ENCODE data around the gene SH3TC1.

The SH3TC1 gene

DNA sequence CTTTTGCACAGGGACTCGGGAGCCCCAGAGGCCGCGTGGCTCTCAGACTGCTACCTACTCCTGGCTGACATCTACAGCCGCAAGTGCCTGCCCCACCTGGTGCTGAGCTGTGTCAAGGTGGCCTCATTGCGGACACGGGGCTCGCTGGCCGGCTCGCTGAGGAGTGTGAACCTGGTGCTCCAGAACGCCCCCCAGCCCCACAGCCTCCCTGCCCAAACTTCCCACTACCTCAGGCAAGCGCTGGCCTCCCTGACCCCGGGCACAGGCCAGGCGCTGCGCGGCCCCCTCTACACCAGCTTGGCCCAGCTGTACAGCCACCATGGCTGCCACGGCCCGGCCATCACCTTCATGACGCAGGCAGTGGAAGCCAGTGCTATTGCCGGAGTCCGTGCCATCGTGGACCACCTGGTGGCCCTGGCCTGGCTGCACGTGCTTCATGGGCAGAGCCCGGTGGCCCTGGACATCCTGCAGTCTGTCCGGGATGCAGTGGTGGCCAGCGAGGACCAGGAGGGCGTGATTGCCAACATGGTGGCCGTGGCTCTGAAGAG lies 28.8 kb downstream of the SH3TC1 start:
- H3K4me3 ChIP-seq (ENCODE audit: low read depth, low read length), result no peak overlapping the region

DNA sequence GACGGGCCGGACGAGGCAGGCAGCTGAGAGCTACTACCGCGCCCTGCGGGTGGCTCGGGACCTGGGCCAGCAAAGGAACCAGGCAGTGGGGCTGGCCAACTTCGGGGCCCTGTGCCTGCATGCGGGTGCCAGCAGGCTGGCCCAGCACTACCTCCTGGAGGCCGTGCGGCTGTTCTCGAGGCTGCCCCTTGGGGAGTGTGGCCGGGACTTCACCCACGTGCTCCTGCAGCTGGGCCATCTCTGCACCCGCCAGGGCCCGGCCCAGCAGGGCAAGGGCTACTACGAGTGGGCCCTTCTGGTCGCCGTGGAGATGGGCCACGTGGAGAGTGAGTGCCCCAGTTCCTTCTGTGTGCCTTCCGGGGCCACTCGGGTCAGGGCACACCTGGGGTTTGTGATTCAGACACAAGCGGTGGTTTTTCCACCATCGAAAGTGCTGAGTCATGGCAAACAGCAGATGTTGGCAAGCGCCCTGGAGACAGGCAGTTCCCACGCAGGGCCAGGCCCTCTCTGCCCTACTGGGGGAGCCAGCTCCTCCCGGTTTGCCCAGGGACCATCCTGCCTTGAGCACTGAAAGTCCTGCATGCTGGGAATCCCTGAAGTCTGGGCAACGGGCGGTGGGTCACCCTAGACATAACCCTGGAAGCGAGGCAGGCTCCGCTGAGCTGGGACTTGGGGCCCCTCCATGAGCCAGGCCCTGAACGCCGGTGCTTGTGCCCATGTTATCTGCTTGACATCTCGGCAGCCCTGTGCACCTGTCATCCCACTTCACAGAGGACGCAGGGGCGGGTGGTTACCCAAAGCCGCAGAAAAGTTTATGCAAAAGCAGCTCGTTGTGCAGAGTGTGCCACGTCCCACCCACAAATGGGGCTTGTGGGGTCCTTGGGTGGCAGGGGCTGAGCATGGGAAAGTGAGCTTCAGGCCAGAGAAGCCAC lies 29.5 kb downstream of the SH3TC1 start:
- no peak overlapping the region for H3K4me3 ChIP-seq (ENCODE audit: low read depth, low read length)

DNA sequence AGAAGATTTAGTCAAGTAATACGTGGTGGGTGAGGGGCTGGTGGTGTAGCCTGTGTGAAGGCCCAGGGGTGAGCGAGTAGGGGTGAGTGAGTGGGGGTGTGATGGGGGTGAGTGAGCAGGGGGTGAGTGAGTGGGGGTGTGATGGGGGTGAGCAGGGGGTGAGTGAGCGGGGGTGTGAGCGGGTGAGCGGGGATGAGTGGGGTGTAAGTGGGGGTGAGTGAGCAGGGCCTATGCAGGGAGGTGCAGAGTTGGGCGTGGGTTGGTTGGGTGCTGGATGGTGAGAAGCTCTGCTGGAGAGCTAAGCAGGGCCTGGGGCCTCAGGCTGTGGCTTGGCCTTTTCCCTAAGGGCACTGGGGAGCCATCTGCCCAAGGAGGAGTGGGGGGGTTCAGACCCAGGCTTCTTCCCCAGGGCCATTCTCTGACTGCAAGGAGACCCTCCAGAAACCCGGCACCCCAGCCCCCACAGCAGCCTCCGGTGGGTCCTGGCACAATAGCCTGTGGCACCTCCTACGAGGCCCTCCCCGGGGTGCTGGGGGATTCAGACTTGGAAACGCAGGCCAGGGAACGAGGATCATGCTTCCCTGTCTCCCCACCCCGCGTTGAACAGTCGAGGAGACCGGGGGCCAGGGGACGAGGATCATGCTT lies 30.4 kb downstream of the SH3TC1 start:
- H3K4me3 ChIP-seq (ENCODE audit: low read depth, low read length), result no peak overlapping the region

DNA sequence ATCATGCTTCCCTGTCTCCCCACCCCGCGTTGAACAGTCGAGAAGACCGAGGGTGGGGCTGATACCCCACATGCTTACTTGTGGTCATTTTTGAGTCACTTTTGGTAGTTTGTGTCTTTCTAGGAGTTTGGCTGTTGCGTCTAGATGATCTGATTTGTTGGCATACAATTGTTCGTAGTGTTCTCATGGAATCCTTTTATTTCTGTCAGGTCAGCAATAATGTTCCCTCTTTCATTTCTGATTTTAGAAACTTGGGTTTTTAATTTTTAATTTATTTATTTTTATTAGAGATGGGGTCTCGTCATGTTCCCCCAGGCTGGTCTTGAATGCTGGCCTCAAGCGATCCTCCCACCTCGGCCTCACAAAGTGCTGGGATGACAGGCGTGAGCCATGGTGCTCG lies 30.9 kb downstream of the SH3TC1 start:
- H3K4me3 ChIP-seq (ENCODE audit: low read depth, low read length), result no peak overlapping the region

DNA sequence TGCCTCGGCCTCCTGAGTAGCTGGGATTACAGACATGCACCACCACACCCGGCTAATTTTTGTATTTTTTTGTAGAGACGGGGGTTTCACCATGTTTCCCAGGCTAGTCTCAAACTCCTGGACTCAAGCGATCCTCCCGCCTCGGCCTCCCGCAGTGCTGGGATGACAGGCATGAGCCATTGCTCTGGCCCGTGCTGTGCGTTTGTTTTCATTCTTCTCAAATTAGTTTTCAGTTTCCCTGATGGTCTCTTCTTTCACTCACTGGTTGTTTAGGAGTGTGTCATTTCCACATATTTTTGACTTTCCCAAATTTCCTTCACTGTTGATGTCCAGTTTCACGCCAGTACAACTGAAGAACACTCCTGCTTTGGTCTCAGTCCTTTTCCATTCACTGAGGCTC lies 31.8 kb downstream of the SH3TC1 start:
- H3K4me3 ChIP-seq (ENCODE audit: low read depth, low read length), result no peak overlapping the region

DNA sequence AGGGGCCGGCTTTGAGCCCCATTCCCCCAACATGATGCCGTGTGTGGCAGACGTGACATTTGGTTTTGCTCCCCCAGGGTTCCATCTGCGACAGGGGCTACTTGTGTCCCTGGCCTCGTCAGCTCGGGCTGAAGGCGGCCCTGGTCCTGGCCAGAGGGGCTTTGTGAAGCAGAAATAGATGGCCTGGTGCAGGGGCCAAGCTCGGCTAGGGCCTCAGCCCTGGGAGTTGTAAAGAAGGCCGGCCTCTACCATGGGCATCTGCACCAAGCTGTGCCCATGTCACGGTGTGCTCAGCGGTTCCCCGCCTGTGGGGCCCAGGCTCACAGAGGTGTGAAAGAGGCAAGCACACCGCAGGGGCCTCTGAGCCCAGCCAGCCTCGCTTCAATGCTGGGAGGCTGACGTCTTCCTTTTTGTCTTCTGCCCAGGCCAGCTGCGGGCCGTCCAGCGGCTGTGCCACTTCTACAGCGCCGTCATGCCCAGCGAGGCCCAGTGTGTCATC lies 32.5 kb downstream of the SH3TC1 start:
- H3K4me3 ChIP-seq (ENCODE audit: low read depth, low read length), result no peak overlapping the region

DNA sequence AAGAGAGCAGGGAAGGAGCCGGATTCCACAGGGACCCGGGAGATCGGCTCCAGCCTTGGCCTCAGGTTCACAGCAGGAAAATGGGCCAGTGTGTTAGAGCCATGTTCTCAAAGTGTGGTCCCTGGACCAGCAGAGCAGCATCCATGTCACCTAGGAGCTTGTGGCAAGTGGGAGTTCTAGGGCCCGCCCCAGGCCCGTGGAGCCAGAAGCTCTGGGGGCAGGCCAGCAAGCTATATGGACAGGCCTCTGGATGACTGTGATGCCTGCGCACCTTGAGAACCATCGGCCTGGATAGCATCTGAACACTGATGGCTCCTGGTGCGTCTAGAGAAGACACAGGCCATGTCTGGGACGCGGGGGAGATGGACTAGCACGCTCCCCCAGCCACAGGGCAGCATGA lies 33.7 kb downstream of the SH3TC1 start:
- H3K4me3 ChIP-seq (ENCODE audit: low read depth, low read length), result no peak overlapping the region

DNA sequence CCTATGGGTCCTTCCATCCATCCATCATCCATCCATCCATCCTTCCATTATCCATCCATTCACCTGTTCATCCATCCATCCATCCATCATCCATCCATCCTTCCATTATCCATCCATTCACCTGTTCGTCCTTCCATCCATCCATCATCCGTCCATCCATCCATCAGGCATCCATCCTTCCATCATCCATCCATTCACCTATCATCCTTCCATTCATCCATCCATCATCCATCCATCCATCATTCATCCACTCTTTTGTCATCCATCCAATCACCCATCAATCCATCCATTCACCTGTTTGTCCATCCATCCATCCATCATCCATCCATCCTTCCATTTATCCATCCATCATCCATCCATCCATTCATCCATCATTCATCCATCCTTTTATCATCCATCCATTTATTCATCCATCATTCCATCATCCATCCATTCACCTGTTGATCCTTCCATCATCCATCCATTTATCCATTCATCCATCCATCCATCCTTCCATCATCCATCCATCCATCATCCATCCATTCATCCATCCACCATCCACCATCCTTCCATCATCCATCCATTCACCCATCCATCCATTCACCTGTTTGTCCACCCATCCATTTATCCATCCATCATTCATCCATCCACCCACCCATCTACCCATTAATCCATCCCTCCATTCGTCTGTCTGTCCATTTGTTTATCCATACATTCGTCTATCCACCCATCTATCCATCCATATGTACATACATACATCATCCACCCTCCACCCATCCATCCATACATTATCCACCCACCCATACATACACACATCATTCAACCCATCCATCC lies 34.8 kb downstream of the SH3TC1 start:
- H3K4me3 ChIP-seq (ENCODE audit: low read depth, low read length), result no peak overlapping the region

DNA sequence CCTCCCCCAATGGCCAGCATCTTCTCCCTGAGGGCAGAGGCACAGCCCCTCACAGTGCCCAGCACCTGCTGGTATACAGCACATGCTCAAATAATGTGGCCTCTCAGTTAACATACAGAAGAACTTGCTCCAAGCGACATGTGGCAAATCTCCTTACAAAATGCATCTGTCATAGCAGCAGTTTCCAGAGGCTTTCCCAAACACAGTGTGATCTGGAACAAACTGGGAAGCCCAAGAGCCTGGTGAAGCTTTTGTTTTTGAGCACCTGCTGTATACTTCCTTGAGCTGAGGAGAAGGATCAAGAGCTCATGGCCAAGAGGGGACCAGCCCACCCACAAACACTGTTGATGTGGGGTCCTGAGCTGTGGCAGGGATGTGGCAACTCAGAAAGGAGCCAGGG lies 35.6 kb downstream of the SH3TC1 start:
- no peak overlapping the region for H3K4me3 ChIP-seq (ENCODE audit: low read depth, low read length)

DNA sequence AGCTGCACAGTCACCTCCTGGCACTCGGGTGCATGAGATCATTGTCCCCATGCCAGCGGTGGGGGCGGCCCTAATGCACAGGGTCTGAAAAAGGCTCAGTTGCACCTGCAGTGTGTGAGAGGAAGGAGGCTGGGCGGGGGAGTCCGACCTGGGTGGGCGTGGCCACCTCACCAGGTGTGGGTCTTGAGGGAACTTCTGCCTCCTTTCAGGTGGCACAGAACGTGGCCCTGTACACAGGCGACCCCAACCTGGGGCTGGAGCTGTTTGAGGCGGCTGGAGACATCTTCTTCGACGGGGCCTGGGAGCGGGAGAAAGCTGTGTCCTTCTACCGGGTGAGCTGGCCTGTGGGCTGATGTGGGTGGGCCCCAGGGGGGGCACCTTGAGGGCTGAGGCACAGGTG lies 36.1 kb downstream of the SH3TC1 start:
- H3K4me3 ChIP-seq (ENCODE audit: low read depth, low read length), result no peak overlapping the region

DNA sequence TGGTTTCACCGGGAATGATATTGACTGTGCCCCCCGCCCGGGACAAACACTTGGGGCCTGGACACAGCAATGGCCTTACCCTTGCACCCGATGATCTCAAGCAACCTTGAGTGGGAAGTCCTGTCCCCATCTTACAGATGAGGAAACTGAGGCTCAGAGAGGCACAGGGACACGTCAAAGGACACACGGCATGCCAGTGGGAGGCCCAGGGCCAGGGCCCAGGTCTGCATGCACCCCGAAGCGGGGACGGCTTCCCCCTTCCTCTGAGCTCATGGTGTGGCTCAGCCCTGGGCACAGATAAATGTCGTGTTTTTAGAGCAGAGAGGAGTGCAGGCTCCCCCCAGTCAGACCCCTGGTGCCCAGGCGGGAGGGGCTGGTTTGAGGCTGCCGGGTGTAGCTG lies 36.6 kb downstream of the SH3TC1 start:
- no peak overlapping the region for H3K4me3 ChIP-seq (ENCODE audit: low read depth, low read length)

DNA sequence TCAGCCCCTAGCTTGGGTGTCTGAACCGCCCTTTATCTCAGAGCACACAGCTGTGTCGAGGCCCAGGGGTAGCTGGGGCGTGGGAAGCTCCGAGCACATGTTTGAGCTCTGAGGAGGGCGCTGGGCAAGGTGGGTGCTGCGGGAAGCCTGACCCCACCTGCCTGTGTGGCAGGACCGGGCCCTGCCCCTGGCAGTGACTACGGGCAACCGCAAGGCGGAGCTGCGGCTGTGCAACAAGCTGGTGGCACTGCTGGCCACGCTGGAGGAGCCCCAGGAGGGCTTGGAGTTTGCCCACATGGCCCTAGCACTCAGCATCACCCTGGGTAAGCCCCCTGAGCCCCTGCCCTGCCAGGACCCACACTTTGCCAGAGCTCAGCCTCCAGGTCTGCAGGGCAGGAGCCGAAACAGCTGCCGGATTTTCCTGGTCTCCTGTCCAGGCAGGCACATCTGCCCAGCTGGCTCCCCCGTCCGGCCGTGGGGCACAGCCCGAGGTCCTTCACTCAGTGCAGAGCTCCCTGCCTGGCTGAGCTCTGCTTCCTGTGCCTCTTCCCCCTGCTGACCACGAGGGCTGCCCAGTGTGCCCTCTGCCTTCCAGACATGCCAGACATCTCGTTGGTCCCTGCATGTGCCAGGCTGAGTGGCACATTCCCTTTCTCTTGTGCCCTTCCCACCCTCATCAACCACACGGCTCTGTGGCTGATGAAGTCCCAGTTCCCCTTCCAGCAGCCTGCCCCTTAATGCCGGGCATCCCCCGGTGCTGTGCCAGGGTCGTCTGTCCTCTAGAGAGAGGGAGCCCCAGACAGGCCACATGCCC lies 37.2 kb downstream of the SH3TC1 start:
- no peak overlapping the region for H3K4me3 ChIP-seq (ENCODE audit: low read depth, low read length)

DNA sequence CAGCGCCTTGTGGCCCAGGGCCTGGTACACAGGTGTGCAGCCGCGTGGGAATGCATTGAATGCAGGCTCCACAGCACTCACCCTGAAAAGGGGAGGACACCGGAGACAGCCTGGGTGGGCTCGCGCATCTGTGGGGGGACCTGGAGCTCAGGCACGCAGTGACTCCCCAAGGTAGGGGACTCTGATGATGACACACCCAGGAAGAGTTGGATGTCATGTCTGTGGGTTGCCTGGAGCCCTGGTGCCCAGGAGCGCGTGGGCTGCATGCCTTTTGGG lies 37.8 kb downstream of the SH3TC1 start:
- H3K4me3 ChIP-seq (ENCODE audit: low read depth, low read length), result no peak overlapping the region

DNA sequence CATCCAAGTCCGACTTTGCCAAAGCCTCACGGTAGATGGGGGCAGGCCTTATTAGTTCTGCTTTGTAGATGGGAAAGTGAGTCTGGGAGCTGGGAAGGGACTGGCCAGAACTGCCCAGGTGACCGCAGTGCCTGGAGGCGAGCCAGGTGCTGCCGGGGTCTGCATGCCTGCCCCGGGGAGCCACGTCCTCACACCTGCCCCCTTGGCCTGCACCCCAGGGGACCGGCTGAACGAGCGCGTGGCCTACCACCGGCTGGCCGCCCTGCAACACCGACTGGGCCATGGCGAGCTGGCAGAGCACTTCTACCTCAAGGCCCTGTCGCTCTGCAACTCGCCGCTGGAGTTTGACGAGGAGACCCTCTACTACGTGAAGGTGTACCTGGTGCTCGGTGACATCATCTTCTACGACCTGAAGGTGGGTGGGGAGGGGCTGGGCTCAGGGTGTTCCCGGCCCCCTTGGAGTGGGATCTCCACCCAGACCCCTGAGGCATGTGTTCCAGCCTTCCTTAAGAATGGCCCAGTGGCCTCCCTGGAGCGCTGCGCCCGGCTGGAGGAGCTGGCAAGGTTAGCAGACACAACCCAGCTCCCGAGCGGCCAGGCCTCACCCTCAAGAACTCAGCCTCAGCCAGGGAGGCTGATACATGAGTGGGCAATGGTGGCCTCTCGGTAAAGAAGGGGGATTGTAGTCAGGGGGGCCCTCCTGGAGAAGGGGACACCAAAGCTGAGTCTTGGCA lies 38.3 kb downstream of the SH3TC1 start:
- H3K4me3 ChIP-seq (ENCODE audit: low read depth, low read length), result no peak overlapping the region

DNA sequence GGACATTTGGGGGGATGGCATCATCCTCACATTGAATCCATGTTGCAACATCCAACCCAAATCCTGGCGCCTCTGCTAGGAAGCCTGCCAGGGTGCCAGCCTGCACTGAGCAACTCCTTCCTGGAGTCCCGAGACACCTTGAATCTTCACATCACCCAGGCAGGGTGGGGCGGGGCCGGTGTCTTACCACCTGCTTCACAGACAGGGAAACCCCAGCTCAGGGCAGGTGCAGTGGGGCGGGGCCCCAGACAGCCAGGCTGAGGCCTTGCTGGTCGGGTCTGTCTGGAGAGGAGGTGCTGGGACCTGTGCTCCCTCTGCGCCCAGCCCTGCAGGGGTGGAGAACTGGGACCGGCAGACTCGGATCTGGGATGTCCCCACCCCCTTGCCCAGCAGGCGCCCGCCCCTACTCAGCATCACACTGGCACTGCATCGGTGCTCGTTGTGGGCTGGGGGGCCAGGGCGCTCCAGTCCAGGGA lies 39.0 kb downstream of the SH3TC1 start:
- no peak overlapping the region for H3K4me3 ChIP-seq (ENCODE audit: low read depth, low read length)

DNA sequence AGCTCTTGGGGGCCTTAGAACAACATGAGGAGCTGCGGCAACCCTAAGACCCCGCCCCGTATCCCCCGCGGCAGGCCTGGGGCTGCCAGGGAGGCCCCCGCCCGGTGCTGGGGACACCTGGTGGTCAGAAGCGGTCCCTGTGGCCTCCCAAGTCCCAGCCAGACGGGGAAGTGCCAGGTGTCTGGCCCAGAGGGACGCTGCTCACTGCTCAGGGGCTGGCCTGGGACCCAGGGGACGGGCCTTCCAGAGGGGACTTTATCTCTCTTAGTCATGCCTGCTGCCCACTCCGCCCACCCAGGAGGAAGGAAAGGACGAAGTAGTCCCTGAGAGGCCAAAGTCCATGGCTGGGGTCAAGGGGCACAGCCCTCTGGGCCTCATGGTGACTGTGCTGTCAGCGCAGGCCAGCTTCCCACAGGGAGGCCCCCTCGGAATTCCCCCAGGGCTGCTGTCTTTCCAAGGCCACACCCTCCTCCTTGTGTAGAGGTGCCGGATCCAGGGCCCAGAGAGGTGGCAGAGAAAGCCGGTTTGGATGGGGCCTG lies 39.5 kb downstream of the SH3TC1 start:
- H3K4me3 ChIP-seq (ENCODE audit: low read depth, low read length), result no peak overlapping the region

DNA sequence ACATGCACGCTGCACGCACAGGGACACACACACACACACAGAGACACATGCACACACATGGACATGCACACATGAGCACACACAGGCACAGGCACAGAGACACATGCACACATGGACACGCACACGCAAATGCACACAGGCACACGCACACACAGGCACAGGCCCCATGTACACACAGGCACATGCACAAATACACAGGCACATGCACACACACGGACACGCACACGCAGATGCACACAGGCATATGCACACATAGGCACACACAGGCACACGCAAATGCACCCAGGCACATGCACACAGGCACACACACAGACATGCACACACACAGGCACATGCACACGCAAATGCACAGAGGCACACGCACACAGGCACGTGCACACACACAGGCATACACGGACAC lies 40.1 kb downstream of the SH3TC1 start:
- no peak overlapping the region for H3K4me3 ChIP-seq (ENCODE audit: low read depth, low read length)

DNA sequence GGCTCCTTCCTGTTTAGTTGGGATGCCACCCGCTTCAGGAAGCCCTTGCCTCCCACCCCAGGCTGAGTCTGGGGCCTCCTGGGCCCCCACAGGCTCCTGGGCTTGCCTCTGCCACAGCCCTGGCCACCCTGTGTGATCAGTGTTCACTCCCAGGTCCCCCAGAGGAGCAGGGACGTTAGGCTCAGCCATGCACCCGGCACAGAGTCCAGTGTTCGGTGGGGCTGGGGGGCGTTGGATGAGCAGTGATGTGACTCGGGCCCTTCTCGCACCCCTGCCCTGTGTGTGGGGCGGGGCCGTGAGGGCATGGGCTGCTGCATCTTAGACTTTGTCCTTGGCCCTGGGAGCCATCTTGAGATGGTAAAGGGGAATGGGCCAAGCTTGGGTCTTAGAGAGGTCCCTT lies 40.6 kb downstream of the SH3TC1 start:
- H3K4me3 ChIP-seq (ENCODE audit: low read depth, low read length), result no peak overlapping the region

DNA sequence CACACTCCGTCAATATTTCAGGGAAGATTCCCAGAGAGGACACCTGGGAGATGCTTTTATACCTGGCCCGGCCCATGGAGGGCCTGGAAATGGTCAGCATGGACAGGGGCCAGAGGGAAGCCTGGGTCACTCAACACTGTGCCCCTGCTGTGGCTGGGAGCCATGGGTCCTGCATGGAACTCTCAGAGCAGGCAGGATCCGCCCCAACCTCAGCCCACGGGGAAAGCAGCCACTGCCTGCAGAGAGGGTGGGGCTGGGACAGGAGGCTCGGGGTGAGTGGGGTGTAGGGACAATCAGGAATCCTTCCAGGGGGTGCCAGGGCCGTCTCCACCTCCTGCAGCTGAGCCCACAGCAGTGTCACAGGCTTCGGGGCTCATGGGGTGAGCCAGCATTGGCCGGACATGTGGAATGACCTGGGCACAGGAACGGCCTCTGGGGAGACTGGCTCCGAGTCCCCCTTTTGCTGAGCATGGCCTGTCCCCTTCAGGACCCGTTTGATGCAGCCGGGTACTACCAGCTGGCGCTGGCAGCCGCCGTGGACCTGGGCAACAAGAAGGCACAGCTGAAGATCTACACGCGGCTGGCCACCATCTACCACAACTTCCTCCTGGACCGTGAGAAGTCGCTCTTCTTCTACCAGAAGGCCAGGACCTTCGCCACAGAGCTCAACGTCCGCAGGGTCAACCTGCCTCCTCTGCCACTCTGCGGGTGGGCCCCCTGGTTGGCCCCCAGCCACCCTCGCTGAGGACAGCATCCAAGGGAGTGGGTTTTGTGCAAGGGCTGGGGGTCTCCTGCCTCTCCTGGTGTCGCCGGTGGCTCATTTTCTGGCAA lies 41.3 kb downstream of the SH3TC1 start:
- H3K4me3 ChIP-seq (ENCODE audit: low read depth, low read length), result no peak overlapping the region
